HUES48 (cell line): ENCODE measurements around the gene ZBTB1.

Experiments used
- H3K27ac ChIP-seq: one replicate; pipeline ENCODE4 v1.7.0; 2013; ENCODE audit warnings: low read depth, low read length, inconsistent platforms
- H3K27me3 ChIP-seq: 2 replicates; pipeline ENCODE4 v1.6.1; 2013; ENCODE audit warnings: mild to moderate bottlenecking, low read length; ENCODE audit not compliant: control insufficient read depth, insufficient read depth
- H3K36me3 ChIP-seq: 2 replicates; pipeline ENCODE4 v1.6.1; 2013; ENCODE audit warnings: low read length; ENCODE audit not compliant: control insufficient read depth, insufficient read depth
- H3K4me1 ChIP-seq: 2 replicates; pipeline ENCODE4 v1.6.1; 2013; ENCODE audit warnings: mild to moderate bottlenecking, low read length; ENCODE audit not compliant: control insufficient read depth, insufficient read depth
- H3K4me3 ChIP-seq: 2 replicates; pipeline ENCODE4 v1.5.1; 2013; ENCODE audit warnings: mild to moderate bottlenecking, low read depth, low read length
- H3K9ac ChIP-seq: 2 replicates; pipeline ENCODE4 v1.6.1; 2013; ENCODE audit warnings: mild to moderate bottlenecking, low read depth, low read length, moderate library complexity
- H3K9me3 ChIP-seq: 2 replicates; pipeline ENCODE4 v1.6.1; 2013; ENCODE audit warnings: low read length; ENCODE audit not compliant: control insufficient read depth, insufficient read depth

ZBTB1 gene

GRCh38 chr14:64504310-64504896 lies at the start of gene ZBTB1:
TSS of gene ZBTB1 (plus strand) at chr14:64504770. CDS start at chr14:64521505, 16,735 bp downstream.
- peaks cover 3% of the 10 kb centered on the region; the same call in 1 of the 2 replicates for H3K36me3 ChIP-seq
- no peaks in the 10 kb centered on the region for H3K27me3 ChIP-seq
- peak within 1 kb of the TSS; percentile 87 for H3K4me3 ChIP-seq
- peak within 1 kb of the TSS; percentile 100 for H3K27ac ChIP-seq
- no peaks in the 10 kb centered on the region for H3K9me3 ChIP-seq
- H3K9ac ChIP-seq, result peak within 1 kb of the TSS; percentile 96
- peaks cover 46% of the 10 kb centered on the region for H3K4me1 ChIP-seq

- no peak overlapping the region for H3K9ac ChIP-seq
- no peak overlapping the region for H3K4me3 ChIP-seq
- peaks cover 4% of the 10 kb centered on the region; the same call in 1 of the 2 replicates for H3K4me1 ChIP-seq
- no peaks in the 10 kb centered on the region for H3K27me3 ChIP-seq
- H3K9me3 ChIP-seq, result no peaks in the 10 kb centered on the region
- peaks cover 64% of the 10 kb centered on the region for H3K36me3 ChIP-seq
- H3K27ac ChIP-seq, result no peak overlapping the region
These were observed 45.0 kb upstream of the ZBTB1 start for GRCh38 chr14:64459405-64460136.

- Histone ChIP-seq H3K27me3 (no peaks in the 10 kb centered on the region), H3K4me1 (peaks cover 10% of the 10 kb centered on the region), H3K36me3 (peaks cover 48% of the 10 kb centered on the region), H3K4me3 (no peak overlapping the region), H3K9me3 (no peaks in the 10 kb centered on the region), H3K9ac (no peak overlapping the region), H3K27ac (no peak overlapping the region)
These were observed 43.3 kb upstream of the ZBTB1 start for GRCh38 chr14:64461221-64461620.

GRCh38 chr14:64463195-64463594 lies 41.4 kb upstream of the ZBTB1 start:
- Histone ChIP-seq H3K9ac (no peak overlapping the region), H3K27ac (no peak overlapping the region), H3K9me3 (no peaks in the 10 kb centered on the region), H3K36me3 (peaks cover 31% of the 10 kb centered on the region), H3K27me3 (no peaks in the 10 kb centered on the region), H3K4me1 (peaks cover 13% of the 10 kb centered on the region), H3K4me3 (no peak overlapping the region)

- H3K9me3 ChIP-seq, result no peaks in the 10 kb centered on the region
- H3K27me3 ChIP-seq, result no peaks in the 10 kb centered on the region
- no peak overlapping the region for H3K4me3 ChIP-seq
- H3K4me1 ChIP-seq, result peaks cover 13% of the 10 kb centered on the region
- peaks cover 24% of the 10 kb centered on the region for H3K36me3 ChIP-seq
- no peak overlapping the region for H3K27ac ChIP-seq
- H3K9ac ChIP-seq, result no peak overlapping the region
These were observed 40.7 kb upstream of the ZBTB1 start for GRCh38 chr14:64463873-64464272.

- Histone ChIP-seq H3K4me1 (peaks cover 13% of the 10 kb centered on the region), H3K36me3 (peaks cover 17% of the 10 kb centered on the region), H3K4me3 (peak overlapping the region; percentile 83), H3K27ac (no peak overlapping the region), H3K9ac (peak overlapping the region; percentile 34), H3K27me3 (no peaks in the 10 kb centered on the region), H3K9me3 (no peaks in the 10 kb centered on the region)
These were observed 39.9 kb upstream of the ZBTB1 start for GRCh38 chr14:64464651-64465050.

GRCh38 chr14:64465191-64465822 lies 39.3 kb upstream of the ZBTB1 start, which contains the start of gene AKAP5:
TSS of gene AKAP5 (plus strand) at chr14:64465499. CDS start at chr14:64468395, 2,896 bp downstream.
- Histone ChIP-seq H3K27ac (peak within 1 kb of the TSS; percentile 21), H3K9ac (peak within 1 kb of the TSS; percentile 34)

GRCh38 chr14:64465831-64466554 lies 38.6 kb upstream of the ZBTB1 start:
- H3K4me3 ChIP-seq, result peak overlapping the region; percentile 83
- peaks cover 9% of the 10 kb centered on the region for H3K36me3 ChIP-seq
- H3K27ac ChIP-seq, result peak overlapping the region; percentile 21
- H3K9me3 ChIP-seq, result no peaks in the 10 kb centered on the region
- peaks cover 13% of the 10 kb centered on the region for H3K4me1 ChIP-seq
- peak overlapping the region; percentile 22; the same call in 1 of the 2 replicates for H3K9ac ChIP-seq
- H3K27me3 ChIP-seq, result no peaks in the 10 kb centered on the region

More at GRCh38 chr14:64465191-64465822, 39.3 kb upstream of the ZBTB1 start, which contains the start of gene AKAP5:
- Histone ChIP-seq H3K4me3 (peak within 1 kb of the TSS; percentile 83), H3K4me1 (peaks cover 13% of the 10 kb centered on the region), H3K9me3 (no peaks in the 10 kb centered on the region), H3K27me3 (no peaks in the 10 kb centered on the region), H3K36me3 (peaks cover 13% of the 10 kb centered on the region)

- H3K9ac ChIP-seq, result no peak overlapping the region
- peaks cover 1% of the 10 kb centered on the region; the same call in 1 of the 2 replicates for H3K36me3 ChIP-seq
- H3K9me3 ChIP-seq, result no peaks in the 10 kb centered on the region
- H3K27ac ChIP-seq, result no peak overlapping the region
- H3K4me3 ChIP-seq, result no peak overlapping the region
- no peaks in the 10 kb centered on the region for H3K27me3 ChIP-seq
- peaks cover 13% of the 10 kb centered on the region for H3K4me1 ChIP-seq
These were observed 37.5 kb upstream of the ZBTB1 start for GRCh38 chr14:64467101-64467500.

- no peak overlapping the region for H3K9ac ChIP-seq
- no peaks in the 10 kb centered on the region for H3K9me3 ChIP-seq
- H3K4me3 ChIP-seq, result no peak overlapping the region
- H3K36me3 ChIP-seq, result no peaks in the 10 kb centered on the region; the same call in 1 of the 2 replicates
- no peak overlapping the region for H3K27ac ChIP-seq
- no peaks in the 10 kb centered on the region for H3K27me3 ChIP-seq
- H3K4me1 ChIP-seq, result peaks cover 13% of the 10 kb centered on the region
These were observed 37.0 kb upstream of the ZBTB1 start for GRCh38 chr14:64467566-64467965.
